GM10266 (cell line): ENCODE results near the gene MED17.

ENCODE experiments used
- DNase-seq: peaks from one replicate; pipeline ENCODE4 v3.0.0; 2012; ENCODE audit errors: extremely low spot score
- CTCF ChIP-seq: IDR thresholded peaks from 2 replicates; pipeline ENCODE4 v1.5.1; 2012; ENCODE audit warnings: mild to moderate bottlenecking, low read depth; ENCODE audit not compliant: control insufficient read depth, insufficient read depth; ENCODE audit errors: missing control alignments

Gene MED17

DNA sequence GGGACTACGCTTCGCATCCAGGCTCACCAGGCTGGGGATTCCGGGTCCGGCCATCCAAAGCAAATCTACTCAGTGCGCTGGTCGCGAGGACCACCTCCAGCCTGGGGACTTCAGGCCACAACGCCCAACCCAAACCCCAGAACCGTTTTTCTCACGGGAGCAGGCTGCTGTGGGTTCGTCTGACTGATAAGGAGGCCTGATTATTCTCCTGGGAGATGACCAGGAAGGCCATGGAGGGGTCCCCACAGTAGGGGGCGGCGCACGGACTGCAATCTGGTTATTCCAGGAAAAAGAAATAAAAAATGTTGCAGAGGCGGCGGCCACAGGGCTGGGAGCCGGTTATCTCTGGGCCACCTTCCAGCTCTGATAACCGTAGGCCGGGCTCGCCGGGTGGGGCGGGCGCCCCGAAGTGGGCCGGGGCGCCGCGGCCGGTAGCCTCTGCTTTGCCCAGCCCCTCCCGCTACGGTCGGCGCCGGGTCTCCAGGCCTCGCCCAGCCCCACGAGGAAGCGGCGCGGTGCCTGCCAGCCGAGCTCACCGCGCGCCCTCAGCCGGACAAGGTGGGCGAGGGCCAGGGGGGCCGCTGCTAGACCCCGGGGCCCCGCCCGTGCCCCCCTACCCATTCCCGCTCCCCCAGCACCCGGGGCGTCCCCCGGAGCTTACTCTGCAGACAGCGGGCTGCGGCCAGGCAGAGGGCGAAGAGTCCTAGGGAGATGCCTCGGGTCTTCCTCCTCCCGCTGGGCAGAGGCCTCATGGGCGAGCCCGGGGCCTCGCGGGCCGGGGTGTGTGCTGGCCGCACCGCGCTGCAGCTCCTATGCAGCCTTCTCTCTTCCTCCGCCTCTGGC, 65.9 kb downstream of the MED17 start:
- no peak for TF ChIP-seq CTCF
- DNase-seq, result no peak

GRCh38 chr11:93850594-93851018, 66.5 kb downstream of the MED17 start, which contains the start of gene VSTM5:
VSTM5 (minus strand) TSS chr11:93850618; CDS start chr11:93850502, 116 bp downstream.
- no peak for DNase-seq
- TF ChIP-seq CTCF, result no peak

- no peak for DNase-seq
- TF ChIP-seq CTCF, result no peak
Measured at GRCh38 chr11:93852242-93852641, 68.2 kb downstream of the MED17 start.

GRCh38 chr11:93857413-93858120, 73.5 kb downstream of the MED17 start:
- no peak for TF ChIP-seq CTCF
- DNase-seq, result no peak

DNA sequence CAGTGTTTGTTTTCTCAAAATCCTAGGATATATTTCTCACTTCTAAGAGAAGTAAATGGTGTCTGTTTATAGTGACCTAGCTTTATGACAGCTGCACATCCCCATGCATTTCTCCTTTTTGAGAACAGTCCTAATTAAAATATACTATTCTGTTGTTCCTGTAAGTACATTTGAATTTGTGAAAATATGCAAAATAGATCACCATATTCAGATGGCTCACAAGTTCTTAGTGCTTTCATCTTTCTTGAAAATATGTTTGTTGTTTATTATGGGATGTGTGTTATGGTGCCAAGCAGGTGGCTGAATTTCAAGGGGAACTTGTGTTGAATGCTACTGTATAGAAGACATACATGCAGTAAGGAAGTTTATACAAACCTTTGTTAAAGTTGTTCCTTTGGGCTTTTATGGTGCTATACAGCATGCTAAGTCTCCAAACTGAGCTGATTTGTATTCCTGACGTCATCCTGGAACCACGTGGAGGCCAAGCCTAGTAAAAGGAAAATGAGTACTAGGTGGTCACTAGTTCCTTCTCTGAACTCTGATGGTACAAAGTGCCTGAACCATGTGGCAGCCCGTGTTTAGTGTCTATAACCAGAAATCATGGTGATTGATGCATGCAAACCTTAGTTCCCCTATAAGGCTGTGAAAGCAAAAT, 74.2 kb downstream of the MED17 start:
- no peak for TF ChIP-seq CTCF
- DNase-seq, result no peak

DNA sequence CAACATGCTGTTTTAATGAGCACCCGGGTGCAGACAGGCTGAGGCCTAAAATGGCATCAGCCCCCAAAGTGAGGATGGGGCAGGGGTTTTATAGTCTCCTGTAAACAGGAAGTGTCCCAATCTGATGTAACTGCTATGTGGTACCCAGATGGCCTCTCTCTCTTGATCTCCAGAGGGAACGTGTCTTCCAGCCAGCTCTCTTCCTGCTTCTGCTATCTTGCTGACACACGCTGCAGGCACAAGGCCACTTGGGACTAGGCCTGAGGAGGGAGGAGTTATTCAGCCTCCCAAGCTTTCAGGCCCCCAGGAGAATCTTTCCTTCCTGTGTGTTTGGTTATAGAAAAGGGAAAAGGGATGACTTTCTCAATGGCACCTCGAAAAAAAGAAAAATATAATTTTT, 77.7 kb downstream of the MED17 start:
- TF ChIP-seq CTCF, result no peak
- DNase-seq, result no peak
